HG03039 (cell line): ENCODE measurements around the gene CYP4F8.
"Not testable (repeated sequence)": the region's sequence is repeated elsewhere in the genome, so short reads cannot be mapped to it uniquely, and the experiment has no call there.

Experiments
- ATAC-seq: cut with Tn5 transposase; IDR thresholded peaks from one replicate; pipeline ENCODE4 v1.9.1; 2021; ENCODE audit warnings: mild to moderate bottlenecking, moderate library complexity; ENCODE audit not compliant: unreplicated experiment

CYP4F8 gene

GRCh38 chr19:15614507-15615379 lies at the start of gene CYP4F8:
TSS of gene CYP4F8 (plus strand) at chr19:15615218. CDS start at chr19:15615617, 399 bp downstream.
- ATAC-seq: no peak

DNA sequence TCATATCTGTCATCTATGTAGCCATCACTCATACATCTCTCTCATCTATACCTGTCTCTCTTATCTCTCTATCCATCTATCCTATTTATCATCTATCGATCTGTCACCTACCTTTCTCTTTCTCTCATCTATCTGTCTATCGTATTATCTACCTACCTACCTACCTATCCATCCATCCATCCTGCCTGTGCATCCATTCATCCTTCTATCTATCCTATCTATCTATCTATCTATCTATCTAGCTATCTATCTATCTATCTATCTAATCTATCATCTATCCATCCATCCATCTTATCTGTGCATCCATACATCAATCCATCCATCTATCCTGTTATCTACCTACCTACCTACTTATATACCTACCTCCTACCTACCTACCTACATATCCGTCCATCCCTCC lies 44.6 kb upstream of the CYP4F8 start:
- no peak for ATAC-seq

DNA sequence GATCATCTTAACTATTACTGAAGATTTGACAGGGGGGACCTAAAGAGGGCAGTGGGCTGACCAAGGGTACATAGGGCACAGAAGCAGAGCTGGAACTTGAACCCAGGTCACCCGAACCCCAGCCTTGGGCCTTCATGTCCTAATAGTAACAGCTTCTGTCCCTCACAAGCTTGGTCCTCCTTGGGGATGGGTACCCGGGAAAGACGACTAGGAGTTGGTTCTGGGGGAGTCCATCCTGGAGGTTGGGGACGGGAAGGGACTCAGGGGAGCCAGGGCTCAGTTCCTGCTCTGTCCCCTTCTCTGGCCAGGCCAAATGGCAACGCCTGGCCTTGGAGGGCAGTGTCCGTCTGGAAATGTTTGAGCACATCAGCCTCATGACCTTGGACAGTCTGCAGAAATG lies 39.6 kb upstream of the CYP4F8 start:
- ATAC-seq: no peak

DNA sequence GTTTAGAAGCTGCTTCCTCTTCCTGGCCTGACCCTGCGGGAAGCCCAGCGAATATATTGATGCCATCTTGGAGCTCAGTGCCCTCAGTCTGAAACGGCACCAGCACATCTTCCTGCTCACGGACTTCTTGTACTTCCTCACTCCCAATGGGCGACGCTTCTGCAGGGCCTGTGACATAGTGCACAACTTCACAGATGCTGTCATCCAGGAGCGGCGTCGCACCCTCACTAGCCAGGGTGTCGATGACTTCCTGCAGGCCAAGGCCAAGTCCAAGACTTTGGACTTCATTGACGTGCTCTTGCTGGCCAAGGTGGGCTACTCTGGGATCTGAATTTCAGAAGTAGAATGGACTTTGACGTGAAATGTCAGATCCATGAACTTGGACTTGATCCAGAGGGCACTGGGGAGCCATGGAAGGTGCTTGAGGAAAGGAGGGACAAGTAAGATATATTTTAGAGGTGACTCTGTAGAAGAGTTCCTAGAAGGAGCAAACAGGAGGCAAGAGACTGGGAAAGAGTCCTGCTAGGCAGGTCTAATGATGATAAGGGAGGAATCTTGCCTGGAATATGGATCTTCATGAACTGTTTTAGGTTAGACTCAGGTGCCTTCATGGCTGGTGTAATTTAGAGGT lies 38.4 kb upstream of the CYP4F8 start:
- no peak for ATAC-seq

DNA sequence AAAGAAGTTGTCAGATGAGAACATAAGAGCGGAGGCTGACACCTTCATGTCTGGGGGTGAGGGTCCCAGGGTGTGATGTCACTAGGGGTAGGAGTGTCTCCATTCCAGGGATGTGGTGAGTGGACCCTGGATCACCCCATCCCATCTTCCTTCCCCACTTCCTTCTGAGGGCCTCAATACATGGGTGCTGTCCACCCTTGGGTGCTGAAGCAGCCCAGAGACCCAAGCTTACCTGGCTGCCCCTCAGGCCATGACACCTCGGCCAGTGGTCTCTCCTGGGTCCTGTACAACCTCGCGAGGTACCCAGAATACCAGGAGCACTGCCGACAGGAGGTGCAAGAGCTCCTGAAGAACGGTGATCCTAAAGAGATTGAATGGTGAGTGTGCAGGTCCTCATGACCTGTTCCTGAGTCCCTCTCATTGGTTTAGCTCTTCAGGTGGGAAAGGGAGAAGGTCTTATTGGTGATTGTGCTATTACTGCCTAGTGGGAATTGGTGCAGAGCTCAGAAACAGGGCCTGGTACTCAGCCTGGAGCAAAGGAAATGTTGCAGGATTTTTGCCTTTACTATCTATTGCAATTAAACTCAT lies 37.7 kb upstream of the CYP4F8 start:
- no peak for ATAC-seq

GRCh38 chr19:15583346-15583745 lies 31.7 kb upstream of the CYP4F8 start:
- no peak for ATAC-seq

DNA sequence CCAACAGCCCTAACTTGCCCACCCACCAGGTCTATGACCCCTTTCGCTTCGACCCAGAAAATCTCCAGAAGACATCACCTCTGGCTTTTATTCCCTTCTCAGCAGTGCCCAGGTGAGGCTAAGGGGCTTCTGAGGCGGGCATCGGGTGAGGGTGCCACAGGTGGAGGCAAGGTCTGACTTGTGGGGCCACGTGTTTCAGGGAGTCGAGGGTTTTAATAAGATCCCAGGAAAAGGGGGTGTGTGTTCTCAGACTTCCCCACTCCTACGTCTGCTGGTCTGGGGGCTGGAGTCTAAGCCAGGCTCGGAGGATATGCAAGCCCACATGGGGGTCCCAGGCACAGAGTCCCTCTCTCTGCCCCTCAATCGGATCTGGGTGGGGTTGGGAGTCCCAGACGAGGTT lies 30.9 kb upstream of the CYP4F8 start:
- no peak for ATAC-seq

DNA sequence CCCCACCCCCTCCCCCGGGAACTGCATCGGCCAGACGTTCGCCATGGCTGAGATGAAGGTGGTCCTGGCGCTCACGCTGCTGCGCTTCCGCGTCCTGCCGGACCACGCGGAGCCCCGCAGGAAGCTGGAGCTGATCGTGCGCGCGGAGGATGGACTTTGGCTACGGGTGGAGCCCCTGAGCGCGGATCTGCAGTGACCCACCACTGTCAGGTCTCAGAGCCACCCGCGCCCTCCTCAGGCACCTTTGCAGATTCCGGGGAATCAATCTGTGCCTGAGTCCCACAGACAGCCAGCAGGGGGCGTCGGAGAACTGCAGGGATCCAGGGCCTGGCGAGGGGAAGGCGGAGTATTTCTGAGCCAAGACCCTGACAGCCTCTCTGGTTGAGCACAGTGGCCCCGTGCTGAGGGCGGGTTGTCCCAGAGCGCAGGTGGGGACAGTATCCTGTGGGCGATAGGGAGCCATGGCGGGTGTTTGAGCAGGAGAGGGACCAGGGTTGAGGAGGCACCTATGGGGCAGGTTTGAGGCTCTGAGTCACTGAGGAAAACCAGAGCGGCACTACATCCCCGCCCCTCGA lies 30.4 kb upstream of the CYP4F8 start:
- no peak for ATAC-seq

- ATAC-seq: no peak
Observed at GRCh38 chr19:15587663-15588062, 27.4 kb upstream of the CYP4F8 start.

GRCh38 chr19:15588265-15588664 lies 26.8 kb upstream of the CYP4F8 start:
- ATAC-seq: no peak

- no peak for ATAC-seq
Observed at GRCh38 chr19:15589760-15590451, 25.1 kb upstream of the CYP4F8 start.

- no peak for ATAC-seq
Observed at GRCh38 chr19:15591796-15592195, 23.2 kb upstream of the CYP4F8 start.

DNA sequence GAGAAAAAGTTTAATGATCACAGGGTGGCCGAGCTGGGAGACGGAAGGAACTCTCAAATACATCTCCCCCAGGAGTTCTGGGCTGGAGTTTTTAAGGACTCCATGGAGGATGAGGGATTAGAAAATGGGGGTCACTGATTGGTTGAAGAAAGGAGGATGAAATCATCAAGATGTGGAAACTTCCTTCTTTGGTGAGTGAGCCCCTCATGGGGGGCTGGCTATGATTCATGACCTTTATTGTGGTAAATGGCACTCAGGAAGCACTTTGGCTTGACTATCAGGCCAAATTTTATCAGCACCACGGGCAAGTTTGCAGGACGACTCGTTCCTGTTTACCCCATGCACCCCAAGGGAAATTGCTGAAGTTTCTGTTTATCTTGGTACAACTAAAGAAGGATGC lies 22.5 kb upstream of the CYP4F8 start:
- not testable (repeated sequence) for ATAC-seq

DNA sequence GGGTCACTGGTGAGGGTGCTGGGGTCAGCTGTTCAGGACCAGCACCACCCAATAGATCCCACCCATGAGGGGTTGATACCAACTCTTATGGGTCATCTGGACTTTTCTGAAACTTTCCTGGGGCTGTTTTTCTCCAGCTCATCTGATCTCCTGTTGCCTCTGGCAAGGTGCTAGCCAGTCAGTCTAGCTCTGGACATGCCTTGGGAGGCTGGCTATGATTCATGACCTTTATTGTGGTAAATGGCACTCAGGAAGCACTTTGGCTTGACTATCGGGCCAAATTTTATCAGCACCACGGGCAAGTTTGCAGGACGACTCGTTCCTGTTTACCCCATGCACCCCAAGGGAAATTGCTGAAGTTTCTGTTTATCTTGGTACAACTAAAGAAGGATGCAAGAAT lies 21.3 kb upstream of the CYP4F8 start:
- not testable (repeated sequence) for ATAC-seq

GRCh38 chr19:15595069-15595468 lies 19.9 kb upstream of the CYP4F8 start:
- no peak for ATAC-seq

DNA sequence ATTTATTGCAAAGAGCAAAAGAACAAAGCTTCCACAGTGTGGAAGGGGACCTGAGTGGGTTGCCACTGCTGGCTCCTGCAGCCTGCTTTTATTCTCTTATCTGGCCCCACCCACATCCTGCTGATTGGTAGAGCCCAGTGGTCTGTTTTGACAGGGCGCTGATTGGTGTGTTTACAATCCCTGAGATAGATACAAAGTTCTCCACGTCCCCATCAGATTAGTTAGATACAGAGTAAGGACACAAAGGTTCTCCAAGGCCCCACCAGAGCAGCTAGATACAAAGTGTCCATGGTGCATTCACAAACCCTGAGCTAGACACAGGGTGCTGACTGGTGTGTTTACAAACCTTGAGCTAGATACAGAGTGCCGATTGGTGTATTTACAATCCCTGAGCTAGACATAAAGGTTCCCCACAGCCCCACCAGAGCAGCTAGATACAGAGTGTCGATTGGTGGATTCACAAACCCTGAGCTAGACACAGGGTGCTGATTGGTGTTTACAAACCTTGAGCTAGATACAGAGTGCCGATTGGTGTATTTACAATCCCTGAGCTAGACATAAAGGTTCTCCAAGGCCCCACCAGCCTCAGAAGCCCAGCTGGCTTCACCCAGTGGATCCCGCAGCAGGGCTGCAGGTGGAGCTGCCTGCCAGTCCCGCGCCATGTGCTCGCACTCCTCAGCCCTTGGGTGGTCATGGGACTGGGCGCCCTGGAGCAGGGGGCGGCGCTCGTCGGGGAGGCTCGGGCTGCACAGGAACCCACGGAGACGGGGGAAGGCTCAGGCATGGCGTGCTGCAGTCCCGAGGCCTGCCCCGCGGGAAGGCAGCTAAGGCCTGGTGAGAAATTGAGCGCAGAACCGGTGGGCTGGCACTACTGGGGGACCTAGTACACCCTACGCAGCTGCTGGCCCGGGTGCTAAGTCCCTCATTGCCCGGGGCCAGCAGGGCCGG lies 6.8 kb upstream of the CYP4F8 start:
- not testable (repeated sequence) for ATAC-seq

DNA sequence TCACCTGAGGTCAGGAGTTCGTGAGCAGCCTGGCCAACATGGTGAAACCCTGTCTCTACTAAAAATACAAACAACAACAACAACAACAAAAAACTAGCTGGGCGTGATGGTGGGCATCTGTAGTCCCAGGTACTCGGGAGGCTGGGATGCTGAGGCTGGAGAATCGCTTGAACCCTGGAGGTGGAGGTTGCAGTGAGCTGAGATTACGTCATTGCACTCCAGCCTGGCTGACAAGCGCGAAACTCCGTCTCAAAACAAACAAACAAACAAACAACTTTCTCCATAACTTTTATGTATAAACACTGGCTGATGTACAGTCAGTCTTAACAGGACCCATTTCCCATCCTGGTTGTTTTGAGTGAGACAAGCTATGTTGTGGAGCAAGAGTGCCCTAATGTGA lies 5.8 kb upstream of the CYP4F8 start:
- ATAC-seq: no peak

DNA sequence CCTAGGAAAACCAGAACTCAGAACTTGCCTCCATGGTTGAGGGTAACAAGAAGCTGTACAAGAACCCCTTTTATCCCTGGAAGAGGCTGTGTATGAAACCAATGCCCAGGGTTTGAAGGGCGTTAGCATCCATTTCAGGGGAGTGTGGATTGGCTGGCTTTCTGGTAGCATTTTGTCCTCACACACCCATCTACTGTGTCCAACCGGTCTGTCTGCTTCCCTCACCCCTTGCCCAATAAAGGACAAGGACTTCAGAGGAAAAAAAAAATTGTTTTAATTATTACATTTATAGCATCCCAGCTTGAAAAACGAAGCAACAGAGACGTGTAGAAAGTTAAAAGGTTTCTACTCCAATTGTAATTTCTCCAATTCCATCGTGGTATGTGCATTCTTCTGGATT lies 2.7 kb upstream of the CYP4F8 start:
- no peak for ATAC-seq

DNA sequence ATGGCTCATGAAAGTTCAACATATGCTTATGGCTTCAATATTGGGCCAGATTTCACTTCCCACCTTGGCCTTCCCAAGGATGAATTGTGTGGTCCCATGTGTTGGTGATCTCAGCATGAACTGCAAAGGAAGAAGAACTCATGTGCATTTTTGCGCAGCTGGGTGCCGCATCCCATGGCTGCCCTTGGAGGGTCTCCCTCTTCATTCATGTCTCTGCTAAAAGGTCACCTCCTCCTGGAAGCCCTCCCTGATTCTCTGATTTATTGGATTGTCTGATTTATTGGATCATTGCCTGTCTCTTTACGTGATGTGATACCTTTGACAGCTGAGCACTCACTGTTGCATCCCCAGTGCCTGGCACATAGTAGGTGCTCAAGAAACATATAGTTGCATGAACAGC lies 1.7 kb upstream of the CYP4F8 start:
- no peak for ATAC-seq

DNA sequence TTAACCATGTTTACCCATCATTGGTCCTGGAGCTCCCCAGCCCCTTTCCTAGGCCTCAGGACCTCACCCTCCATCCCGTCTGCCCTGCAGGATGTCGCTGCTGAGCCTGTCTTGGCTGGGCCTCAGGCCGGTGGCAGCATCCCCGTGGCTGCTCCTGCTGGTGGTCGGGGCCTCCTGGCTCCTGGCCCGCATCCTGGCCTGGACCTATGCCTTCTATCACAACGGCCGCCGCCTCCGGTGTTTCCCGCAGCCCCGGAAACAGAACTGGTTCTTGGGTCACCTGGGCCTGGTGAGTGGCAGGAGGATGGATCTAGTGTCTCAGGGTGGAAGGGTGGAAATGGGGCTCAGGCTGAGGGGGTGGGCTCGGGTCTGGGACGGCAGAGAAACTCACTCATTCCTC lies 508 bp downstream of the CYP4F8 start:
- no peak for ATAC-seq
